GM23338 (cell line): ENCODE results near the gene SFTPD.

Experiments
- CREB1 ChIP-seq: fragments of 250-450 bp; sonication (Bioruptor Pico); IDR thresholded peaks from 2 replicates; pipeline ENCODE4 v1.5.0; 2020; ENCODE audit warnings: low read depth, mild to moderate bottlenecking, moderate library complexity
- EZH2 ChIP-seq: fragments of 200-600 bp; sonication (generic); IDR thresholded peaks from one replicate; pipeline ENCODE4 v1.8.0; 2017; ENCODE audit warnings: antibody characterized with exemption, mild to moderate bottlenecking, low read depth; ENCODE audit not compliant: unreplicated experiment

- no peak for TF ChIP-seq EZH2
- no peak for TF ChIP-seq CREB1 (CRISPR knock-in tag)
Measured at GRCh38 chr10:79926037-79926436, 22.9 kb downstream of the SFTPD start.
